HUES48 (cell line): ENCODE measurements around the gene PARN.
"Not testable (repeated sequence)": the region's sequence is repeated elsewhere in the genome, so short reads cannot be mapped to it uniquely, and the experiment has no call there.

ENCODE experiments used
- H3K27ac ChIP-seq: one replicate; pipeline ENCODE4 v1.7.0; 2013; ENCODE audit warnings: low read depth, low read length, inconsistent platforms
- H3K27me3 ChIP-seq: 2 replicates; pipeline ENCODE4 v1.6.1; 2013; ENCODE audit warnings: mild to moderate bottlenecking, low read length; ENCODE audit not compliant: control insufficient read depth, insufficient read depth
- H3K36me3 ChIP-seq: 2 replicates; pipeline ENCODE4 v1.6.1; 2013; ENCODE audit warnings: low read length; ENCODE audit not compliant: control insufficient read depth, insufficient read depth
- H3K4me1 ChIP-seq: 2 replicates; pipeline ENCODE4 v1.6.1; 2013; ENCODE audit warnings: mild to moderate bottlenecking, low read length; ENCODE audit not compliant: control insufficient read depth, insufficient read depth
- H3K4me3 ChIP-seq: 2 replicates; pipeline ENCODE4 v1.5.1; 2013; ENCODE audit warnings: mild to moderate bottlenecking, low read depth, low read length
- H3K9ac ChIP-seq: 2 replicates; pipeline ENCODE4 v1.6.1; 2013; ENCODE audit warnings: mild to moderate bottlenecking, low read depth, low read length, moderate library complexity
- H3K9me3 ChIP-seq: 2 replicates; pipeline ENCODE4 v1.6.1; 2013; ENCODE audit warnings: low read length; ENCODE audit not compliant: control insufficient read depth, insufficient read depth

Gene PARN

GRCh38 chr16:14428971-14429637 is 201.0 kb downstream of the PARN start:
- not testable (repeated sequence) for H3K27me3 ChIP-seq, H3K4me3 ChIP-seq, H3K9ac ChIP-seq, H3K27ac ChIP-seq, H3K9me3 ChIP-seq, H3K36me3 ChIP-seq, H3K4me1 ChIP-seq

DNA sequence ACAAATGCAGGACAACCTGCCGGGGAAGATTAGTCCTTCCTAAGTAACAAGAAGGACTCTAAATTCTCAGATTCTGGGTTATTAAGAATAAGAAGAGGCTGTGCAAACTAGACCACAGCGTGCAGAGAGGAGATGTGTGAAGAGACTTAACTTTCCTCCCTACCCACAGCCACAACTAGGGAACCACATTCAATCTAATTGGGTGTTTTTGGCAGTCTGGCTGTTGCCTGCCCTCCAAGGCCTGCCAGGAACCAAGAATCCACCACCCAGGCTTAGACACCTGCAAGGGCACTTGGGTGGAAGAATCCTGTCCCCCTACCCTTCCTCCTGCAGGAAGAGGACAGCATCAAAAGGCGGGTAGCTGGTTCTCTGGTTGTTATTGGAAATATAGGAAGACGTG is 202.0 kb downstream of the PARN start:
- Histone ChIP-seq H3K27ac (no peak overlapping the region), H3K9me3 (no peaks in the 10 kb centered on the region), H3K4me1 (0 out of 2 replicates have a peak, but pooled peaks cover 8% of the 10 kb centered on the region)

DNA sequence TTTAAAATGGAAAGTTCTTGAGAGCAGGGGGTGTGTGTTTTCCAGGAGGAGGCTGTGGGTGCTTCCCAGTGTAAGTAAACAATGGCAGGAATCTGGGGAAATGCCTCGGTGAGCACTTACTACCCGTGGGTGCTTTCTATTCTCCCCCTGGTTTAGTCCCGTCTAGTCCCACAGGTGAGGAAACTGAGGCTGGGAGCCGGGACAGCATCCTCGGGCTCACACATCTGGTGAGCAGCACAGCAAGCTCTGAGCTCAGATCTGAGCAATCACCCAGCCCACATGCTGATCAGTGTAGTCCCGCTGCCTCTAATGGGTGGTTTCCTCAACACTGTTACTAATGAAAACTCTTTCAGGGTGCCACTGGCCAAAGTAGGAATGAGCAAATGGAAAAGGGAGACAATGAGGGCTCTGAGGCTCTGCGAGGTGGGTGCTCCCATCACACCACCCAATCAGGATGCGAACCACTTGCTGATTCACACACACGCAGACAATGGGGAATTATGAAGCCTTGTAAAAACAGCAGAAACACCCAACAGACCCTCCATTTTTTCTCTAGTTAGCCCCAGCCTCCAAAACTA is 202.6 kb downstream of the PARN start:
- H3K4me1 ChIP-seq = 0 out of 2 replicates have a peak, but pooled peaks cover 8% of the 10 kb centered on the region
- H3K9me3 ChIP-seq = no peaks in the 10 kb centered on the region
- no peak overlapping the region for H3K27ac ChIP-seq
- no peaks in the 10 kb centered on the region for H3K27me3 ChIP-seq
- H3K9ac ChIP-seq = no peak overlapping the region
- no peaks in the 10 kb centered on the region for H3K36me3 ChIP-seq
- H3K4me3 ChIP-seq = no peak overlapping the region

More for the DNA sequence above, 202.0 kb downstream of the PARN start:
- Histone ChIP-seq H3K9ac (no peak overlapping the region), H3K36me3 (no peaks in the 10 kb centered on the region), H3K27me3 (no peaks in the 10 kb centered on the region), H3K4me3 (no peak overlapping the region)

- Histone ChIP-seq H3K9me3 (no peaks in the 10 kb centered on the region), H3K27me3 (no peaks in the 10 kb centered on the region), H3K4me3 (no peak overlapping the region), H3K27ac (no peak overlapping the region), H3K4me1 (0 out of 2 replicates have a peak, but pooled peaks cover 8% of the 10 kb centered on the region), H3K36me3 (no peaks in the 10 kb centered on the region), H3K9ac (no peak overlapping the region)
These were observed 205.5 kb downstream of the PARN start for GRCh38 chr16:14424595-14424994.

- Histone ChIP-seq H3K36me3 (no peaks in the 10 kb centered on the region), H3K4me1 (0 out of 2 replicates have a peak, but pooled peaks cover 8% of the 10 kb centered on the region), H3K9ac (no peak overlapping the region), H3K4me3 (no peak overlapping the region), H3K27ac (no peak overlapping the region), H3K27me3 (no peaks in the 10 kb centered on the region), H3K9me3 (no peaks in the 10 kb centered on the region)
These were observed 206.7 kb downstream of the PARN start for GRCh38 chr16:14423344-14423743.

GRCh38 chr16:14420721-14421488 is 209.2 kb downstream of the PARN start:
- H3K9me3 ChIP-seq = no peaks in the 10 kb centered on the region
- no peaks in the 10 kb centered on the region for H3K4me1 ChIP-seq
- no peaks in the 10 kb centered on the region for H3K27me3 ChIP-seq
- H3K36me3 ChIP-seq = no peaks in the 10 kb centered on the region
- no peak overlapping the region for H3K4me3 ChIP-seq
- H3K27ac ChIP-seq = no peak overlapping the region
- no peak overlapping the region for H3K9ac ChIP-seq

- not testable (repeated sequence) for H3K4me3 ChIP-seq, H3K36me3 ChIP-seq, H3K4me1 ChIP-seq, H3K27me3 ChIP-seq, H3K9me3 ChIP-seq, H3K9ac ChIP-seq, H3K27ac ChIP-seq
These were observed 209.8 kb downstream of the PARN start for GRCh38 chr16:14420243-14420642.

- no peak overlapping the region for H3K27ac ChIP-seq
- no peak overlapping the region for H3K9ac ChIP-seq
- no peaks in the 10 kb centered on the region for H3K27me3 ChIP-seq
- no peaks in the 10 kb centered on the region for H3K4me1 ChIP-seq
- no peaks in the 10 kb centered on the region for H3K36me3 ChIP-seq
- H3K4me3 ChIP-seq = no peak overlapping the region
- H3K9me3 ChIP-seq = no peaks in the 10 kb centered on the region
These were observed 210.2 kb downstream of the PARN start for GRCh38 chr16:14419817-14420216.

GRCh38 chr16:14418795-14419225 is 211.2 kb downstream of the PARN start:
- no peak overlapping the region for H3K9ac ChIP-seq
- H3K27ac ChIP-seq = no peak overlapping the region
- no peaks in the 10 kb centered on the region for H3K27me3 ChIP-seq
- H3K4me3 ChIP-seq = no peak overlapping the region
- no peaks in the 10 kb centered on the region for H3K4me1 ChIP-seq
- no peaks in the 10 kb centered on the region for H3K36me3 ChIP-seq
- no peaks in the 10 kb centered on the region for H3K9me3 ChIP-seq

GRCh38 chr16:14416184-14416583 is 213.9 kb downstream of the PARN start:
- Histone ChIP-seq H3K9ac (no peak overlapping the region), H3K27me3 (no peaks in the 10 kb centered on the region), H3K27ac (no peak overlapping the region), H3K4me1 (no peaks in the 10 kb centered on the region), H3K4me3 (no peak overlapping the region), H3K9me3 (no peaks in the 10 kb centered on the region), H3K36me3 (no peaks in the 10 kb centered on the region)

GRCh38 chr16:14415291-14415690 is 214.8 kb downstream of the PARN start:
- H3K27me3 ChIP-seq = no peaks in the 10 kb centered on the region
- H3K4me3 ChIP-seq = no peak overlapping the region
- H3K36me3 ChIP-seq = no peaks in the 10 kb centered on the region
- no peaks in the 10 kb centered on the region for H3K9me3 ChIP-seq
- H3K4me1 ChIP-seq = no peaks in the 10 kb centered on the region
- H3K9ac ChIP-seq = no peak overlapping the region
- H3K27ac ChIP-seq = no peak overlapping the region
